Cardiac muscle cell (in vitro differentiated cells and primary cell): ENCODE results near the gene PIGM. TPM values are rescaled to one million over a fixed set of nuclear protein-coding genes. Genes with fewer than 3 reads are reported as not detected.

Source experiments
- DNase-seq, 2 donors: peaks; one replicate each; pipeline versions ENCODE4 v3.0.0 to v3.0.0-alpha.2; 2010 to 2017; ENCODE audit warnings: low read depth in 1 of 2, low spot score in 1 of 2
- H3K27ac ChIP-seq: fragments of 200-600 bp; sonication (generic); 2 replicates; pipeline ENCODE4 v1.5.1; 2016
- H3K27me3 ChIP-seq: fragments of 200-600 bp; sonication (generic); 2 replicates; pipeline ENCODE4 v1.6.0; 2016; ENCODE audit warnings: control low read depth
- H3K36me3 ChIP-seq: fragments of 200-600 bp; sonication (generic); 2 replicates; pipeline ENCODE4 v1.5.1; 2016; ENCODE audit warnings: control low read depth
- H3K4me1 ChIP-seq: fragments of 200-600 bp; sonication (generic); 2 replicates; pipeline ENCODE4 v1.8.1; 2017; ENCODE audit warnings: low read depth, mild to moderate bottlenecking, mixed run types
- H3K4me3 ChIP-seq: fragments of 200-600 bp; sonication (generic); 2 replicates; pipeline ENCODE4 v1.5.1; 2016; ENCODE audit warnings: mild to moderate bottlenecking
- H3K9me3 ChIP-seq: fragments of 200-600 bp; sonication (generic); 2 replicates; pipeline ENCODE4 v1.5.1; 2017; ENCODE audit warnings: low read depth, mild to moderate bottlenecking, control low read depth
- polyA plus RNA-seq: library from polyadenylated mRNA; unstranded; fragments of >200 nt; fragmentation: Nextera tagmentation; extraction: Ambion mirVana; gene quantifications from 2 replicates; pipeline ENCODE4 v1.2.1, GENCODE V29; 2016
- total RNA-seq: library from RNA; depleted of rRNA; stranded (reverse); fragments of >200 nt; gene quantifications from 2 replicates; pipeline ENCODE4 v1.2.3, GENCODE V29; 2016
- TF ChIP-seq, protein P1 (sequence below): IDR thresholded peaks from 2 replicates; pipeline ENCODE4 v1.5.1; 2012; ENCODE audit warnings: low read depth, mild to moderate bottlenecking, low read length

Gene PIGM
- total and polyA plus RNA-seq, 2 experiments from 2014 or later = 4.7 to 4.9 TPM

DNA sequence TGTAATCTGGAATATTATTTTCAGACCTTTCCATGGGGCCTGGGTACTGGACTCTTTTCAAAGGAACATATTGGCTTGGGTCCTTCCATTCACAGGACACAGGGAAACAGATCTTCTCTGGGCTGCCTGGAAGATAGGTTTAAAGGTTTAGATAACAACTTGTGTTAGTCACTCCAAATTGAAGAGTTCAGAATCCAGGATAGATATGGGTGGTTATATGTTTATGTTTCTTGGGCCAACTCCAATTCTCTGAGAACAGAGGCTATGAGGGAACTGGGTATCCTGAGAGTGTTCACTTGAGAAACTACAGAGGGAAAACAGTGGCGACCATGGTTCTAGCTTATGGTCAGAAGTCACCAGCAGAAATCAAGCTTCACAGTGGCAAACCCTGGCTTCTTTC, 8.7 kb upstream of the PIGM start:
- Histone ChIP-seq H3K27me3 (peaks cover 12% of the 10 kb centered on the region), H3K27ac (no peak overlapping the region), H3K9me3 (no peaks in the 10 kb centered on the region), H3K36me3 (no peaks in the 10 kb centered on the region), H3K4me1 (no peaks in the 10 kb centered on the region), H3K4me3 (no peak overlapping the region)
- TF ChIP-seq, protein P1, sequence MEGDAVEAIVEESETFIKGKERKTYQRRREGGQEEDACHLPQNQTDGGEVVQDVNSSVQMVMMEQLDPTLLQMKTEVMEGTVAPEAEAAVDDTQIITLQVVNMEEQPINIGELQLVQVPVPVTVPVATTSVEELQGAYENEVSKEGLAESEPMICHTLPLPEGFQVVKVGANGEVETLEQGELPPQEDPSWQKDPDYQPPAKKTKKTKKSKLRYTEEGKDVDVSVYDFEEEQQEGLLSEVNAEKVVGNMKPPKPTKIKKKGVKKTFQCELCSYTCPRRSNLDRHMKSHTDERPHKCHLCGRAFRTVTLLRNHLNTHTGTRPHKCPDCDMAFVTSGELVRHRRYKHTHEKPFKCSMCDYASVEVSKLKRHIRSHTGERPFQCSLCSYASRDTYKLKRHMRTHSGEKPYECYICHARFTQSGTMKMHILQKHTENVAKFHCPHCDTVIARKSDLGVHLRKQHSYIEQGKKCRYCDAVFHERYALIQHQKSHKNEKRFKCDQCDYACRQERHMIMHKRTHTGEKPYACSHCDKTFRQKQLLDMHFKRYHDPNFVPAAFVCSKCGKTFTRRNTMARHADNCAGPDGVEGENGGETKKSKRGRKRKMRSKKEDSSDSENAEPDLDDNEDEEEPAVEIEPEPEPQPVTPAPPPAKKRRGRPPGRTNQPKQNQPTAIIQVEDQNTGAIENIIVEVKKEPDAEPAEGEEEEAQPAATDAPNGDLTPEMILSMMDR = no peak
- no peak for DNase-seq

GRCh38 chr1:160032165-160032820, 503 bp upstream of the PIGM start:
- peaks cover 31% of the 10 kb centered on the region for H3K27me3 ChIP-seq
- peak overlapping the region; percentile 68 for H3K27ac ChIP-seq
- H3K36me3 ChIP-seq = no peaks in the 10 kb centered on the region
- TF ChIP-seq, protein P1 = no peak
- H3K4me1 ChIP-seq = peaks cover 11% of the 10 kb centered on the region
- peak overlapping the region; percentile 84 for H3K4me3 ChIP-seq
- DNase-seq = no peak
- no peaks in the 10 kb centered on the region for H3K9me3 ChIP-seq

- Histone ChIP-seq H3K4me1 (peaks cover 11% of the 10 kb centered on the region), H3K9me3 (no peaks in the 10 kb centered on the region), H3K27ac (peak overlapping the region; percentile 0), H3K27me3 (peaks cover 22% of the 10 kb centered on the region), H3K4me3 (peak overlapping the region; percentile 84), H3K36me3 (no peaks in the 10 kb centered on the region)
- peak in 1 of 2 donors; percentile 28 for DNase-seq
- TF ChIP-seq, protein P1 = no peak
These were observed 979 bp downstream of the PIGM start for GRCh38 chr1:160030657-160031364.

DNA sequence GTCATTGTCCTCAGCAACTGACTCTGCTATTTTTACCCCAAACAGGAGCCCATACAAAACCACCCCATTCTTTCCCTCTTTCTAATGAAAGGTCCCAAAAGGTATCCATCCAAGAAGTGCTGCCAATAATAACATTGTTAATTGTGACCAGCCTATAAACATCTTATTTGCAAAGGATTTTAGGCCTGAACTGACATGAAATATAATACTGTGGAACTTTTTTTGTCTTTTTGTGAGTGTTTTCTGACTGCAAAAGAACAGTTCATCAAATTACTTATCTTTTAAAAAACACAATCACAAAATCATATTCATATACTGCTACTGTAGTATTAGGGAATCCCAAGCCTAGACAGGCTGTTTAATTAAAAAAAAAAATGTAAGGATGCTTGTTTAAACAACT, 3.4 kb downstream of the PIGM start:
- TF ChIP-seq, protein P1 = no peak
- no peak overlapping the region for H3K27ac ChIP-seq
- DNase-seq = no peak
- no peaks in the 10 kb centered on the region for H3K27me3 ChIP-seq
- H3K4me3 ChIP-seq = no peak overlapping the region
- no peaks in the 10 kb centered on the region for H3K9me3 ChIP-seq
- no peaks in the 10 kb centered on the region for H3K36me3 ChIP-seq
- peaks cover 17% of the 10 kb centered on the region for H3K4me1 ChIP-seq

- DNase-seq = no peak
- Histone ChIP-seq H3K27me3 (no peaks in the 10 kb centered on the region), H3K27ac (no peak overlapping the region), H3K4me3 (no peak overlapping the region), H3K4me1 (peaks cover 14% of the 10 kb centered on the region), H3K9me3 (no peaks in the 10 kb centered on the region), H3K36me3 (no peaks in the 10 kb centered on the region)
- TF ChIP-seq, protein P1 = no peak
These were observed 6.5 kb downstream of the PIGM start for GRCh38 chr1:160025314-160025713.
